NCI-H446 treated with DMSO at 0.1 percent for 48 hours (cell line): ENCODE measurements around the gene SPTBN2.
"Not testable (repeated sequence)": the region's sequence is repeated elsewhere in the genome, so short reads cannot be mapped to it uniquely, and the experiment has no call there.

Experiments used
- DNase-seq: peaks from one replicate; lab custom pipeline; 2025; lab: John Stamatoyannopoulos, UW

The SPTBN2 gene

DNA sequence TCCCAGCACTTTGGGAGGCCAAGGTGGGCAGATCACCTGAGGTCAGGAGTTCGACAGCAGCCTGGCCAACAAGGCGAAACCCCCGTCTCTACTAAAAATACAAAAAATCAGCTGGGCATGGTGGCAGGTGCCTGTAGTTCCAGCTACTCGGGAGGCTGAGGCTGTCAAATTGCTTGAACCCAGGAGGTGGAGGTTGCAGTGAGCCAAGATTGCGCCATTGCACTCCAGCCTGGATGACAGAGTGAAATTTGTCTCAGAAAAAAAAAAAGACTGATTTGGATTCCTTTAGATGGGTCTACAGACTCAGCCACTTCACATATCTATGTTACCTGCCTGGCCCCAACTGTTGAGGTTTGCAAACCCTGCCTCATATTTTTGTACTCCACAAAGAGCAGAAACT, 4.8 kb downstream of the SPTBN2 start:
- DNase-seq: not testable (repeated sequence)

DNA sequence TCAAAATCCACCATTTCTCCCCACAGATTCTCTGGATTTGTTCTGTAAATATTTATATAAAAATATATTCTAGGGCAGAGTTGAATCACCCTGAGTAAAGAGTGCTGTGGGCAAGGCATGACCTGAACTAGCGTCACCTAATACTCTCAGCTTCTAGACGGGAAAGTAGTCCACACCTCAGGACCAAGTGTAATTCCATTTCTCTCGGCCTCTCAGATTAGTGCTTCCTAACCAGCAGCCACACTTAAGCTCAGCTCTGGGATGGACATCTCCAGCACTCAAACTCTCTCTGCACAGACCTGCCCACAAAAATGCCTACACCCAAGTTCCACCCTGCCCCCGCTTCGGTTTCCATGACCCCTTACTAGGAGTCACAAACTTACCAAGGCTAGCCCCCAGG, 5.3 kb downstream of the SPTBN2 start:
- no peak for DNase-seq

DNA sequence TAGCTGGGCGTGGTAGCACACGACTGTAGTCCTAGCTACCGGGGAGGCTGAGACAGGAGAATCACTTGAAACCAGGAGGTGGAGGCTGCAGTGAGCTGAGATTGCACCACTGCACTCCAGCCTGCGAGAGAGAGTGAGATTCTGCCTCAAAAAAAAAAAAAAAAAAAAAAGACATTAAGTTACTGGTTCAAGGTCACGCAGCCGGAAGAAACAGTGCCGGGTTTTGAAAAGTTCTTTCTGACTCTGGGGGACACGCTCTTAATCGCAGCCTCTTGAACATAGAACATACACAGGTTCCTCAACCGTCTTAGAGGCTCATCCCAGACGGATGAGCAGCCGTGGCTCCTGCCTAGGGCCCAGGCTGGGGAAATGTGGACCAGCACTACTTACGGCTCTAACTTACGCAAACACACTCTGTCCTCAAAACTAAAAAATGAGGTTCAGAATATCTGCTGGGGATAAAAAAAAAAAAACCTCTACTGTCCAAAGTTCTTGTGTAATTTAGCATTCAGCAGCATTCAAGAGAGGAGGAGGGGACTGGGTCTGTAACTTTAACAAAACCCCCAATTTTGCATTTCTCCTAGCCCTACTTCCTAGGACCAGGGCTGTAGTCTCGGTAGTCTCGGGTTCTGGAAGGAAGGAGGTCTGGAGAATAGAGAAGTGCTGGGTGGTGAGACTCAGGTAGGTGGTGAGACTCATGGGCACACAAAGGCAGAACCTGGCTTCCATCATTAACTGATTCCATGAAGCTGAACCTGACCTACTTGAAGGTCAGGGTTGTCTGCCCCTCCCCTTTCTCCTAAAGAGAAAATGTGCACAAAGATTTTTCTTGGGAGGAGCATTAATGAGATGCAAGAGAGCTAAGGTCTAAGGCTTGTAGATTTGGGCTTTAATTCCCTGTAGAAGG, 6.0 kb downstream of the SPTBN2 start:
- DNase-seq: no peak

GRCh38 chr11:66721939-66722338, 7.1 kb downstream of the SPTBN2 start:
- DNase-seq: no peak

DNA sequence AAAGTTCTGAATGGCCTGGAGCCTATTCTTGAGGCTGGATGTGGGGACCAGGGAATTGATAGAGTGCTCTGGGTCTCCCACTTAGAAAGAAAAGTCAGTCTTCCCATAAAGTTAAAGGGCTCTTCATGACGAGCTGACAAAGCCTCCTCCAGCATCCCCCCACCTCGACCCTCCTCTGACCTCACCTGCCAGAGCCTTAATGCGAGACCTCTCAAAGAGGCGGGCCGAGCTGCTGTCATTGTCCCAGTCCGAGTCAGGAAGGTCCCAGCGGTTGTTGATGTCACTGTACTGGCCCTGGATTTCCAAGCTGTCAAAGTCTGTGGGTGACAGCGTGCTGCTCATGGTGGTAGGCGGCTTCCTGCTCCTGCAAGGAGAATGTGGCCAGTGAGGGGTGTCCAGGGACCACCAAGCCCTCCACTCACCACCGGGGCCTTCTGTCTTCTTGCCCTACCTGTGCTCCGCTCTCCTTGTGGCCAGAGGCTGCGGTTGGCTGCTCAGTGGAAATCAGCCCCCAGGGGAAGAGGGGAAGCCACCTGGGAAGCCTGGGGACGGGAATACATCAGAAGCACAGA, 8.0 kb downstream of the SPTBN2 start:
- no peak for DNase-seq

DNA sequence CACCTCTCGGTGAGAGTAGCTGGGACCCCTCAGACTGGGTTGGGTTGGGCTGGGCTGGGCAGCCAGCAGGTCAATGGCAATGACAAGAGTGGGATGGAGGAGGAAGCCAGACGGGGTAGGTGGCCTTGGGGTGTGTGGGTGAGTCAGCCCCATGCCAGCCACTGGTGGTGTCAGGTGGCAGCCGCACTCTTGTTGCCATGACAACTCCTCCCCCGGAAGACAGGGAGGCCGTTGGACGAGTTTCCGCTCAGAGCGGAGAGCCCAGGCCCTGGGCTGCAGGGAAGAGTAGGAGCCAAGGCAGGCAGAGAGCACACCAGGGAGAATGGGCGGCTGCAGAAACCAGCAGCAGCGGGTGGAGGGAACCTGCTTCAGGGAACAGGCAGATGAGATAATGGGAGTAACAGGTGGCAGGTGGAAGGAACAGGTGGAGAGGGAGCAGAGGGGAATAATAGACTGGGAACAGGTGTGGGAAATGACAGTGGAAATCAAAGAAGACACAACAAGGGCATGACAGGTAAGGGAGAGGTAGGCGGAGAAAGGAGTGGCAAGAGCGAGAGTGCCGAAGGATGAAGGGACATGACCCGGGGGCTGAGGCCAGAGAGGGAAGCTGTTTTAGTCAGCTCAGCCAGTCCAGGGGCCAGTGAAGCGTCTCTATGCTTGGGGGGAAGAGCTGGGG, 8.7 kb downstream of the SPTBN2 start:
- no peak for DNase-seq

DNA sequence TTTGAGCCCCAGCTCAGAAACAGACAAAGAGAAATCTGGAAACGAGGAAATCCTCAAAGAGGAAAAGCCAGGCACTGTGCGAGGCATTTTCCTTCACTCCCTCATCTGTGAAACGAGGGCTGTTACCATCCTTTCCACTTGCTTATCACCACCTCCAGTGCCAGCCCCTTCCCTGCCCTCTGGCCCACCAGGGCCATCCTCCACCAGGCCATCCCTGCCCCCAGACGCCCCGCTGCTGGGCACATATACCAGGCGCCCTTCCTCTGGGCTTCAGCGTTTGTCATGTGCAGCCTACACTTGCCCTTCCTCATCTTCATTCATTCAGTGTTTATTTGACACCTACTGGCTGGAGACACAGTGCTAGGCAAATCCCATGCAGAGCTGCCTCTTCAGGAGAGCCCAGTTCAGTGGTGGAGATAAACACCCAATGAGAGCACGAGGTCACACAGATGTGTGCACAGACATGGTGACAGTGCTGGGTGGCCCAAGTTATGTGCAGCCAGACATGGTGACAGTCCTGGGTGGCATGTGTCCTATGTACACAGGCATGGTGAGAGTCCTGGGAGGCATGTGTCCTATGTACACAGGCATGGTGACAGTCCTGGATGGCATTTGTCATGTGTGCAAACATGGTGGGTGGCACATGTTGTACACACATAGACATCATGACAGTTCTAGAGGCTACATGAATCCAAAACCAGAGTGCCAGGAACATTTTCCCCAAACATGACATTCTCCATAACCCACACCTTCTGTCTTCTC, 9.7 kb downstream of the SPTBN2 start:
- no peak for DNase-seq

DNA sequence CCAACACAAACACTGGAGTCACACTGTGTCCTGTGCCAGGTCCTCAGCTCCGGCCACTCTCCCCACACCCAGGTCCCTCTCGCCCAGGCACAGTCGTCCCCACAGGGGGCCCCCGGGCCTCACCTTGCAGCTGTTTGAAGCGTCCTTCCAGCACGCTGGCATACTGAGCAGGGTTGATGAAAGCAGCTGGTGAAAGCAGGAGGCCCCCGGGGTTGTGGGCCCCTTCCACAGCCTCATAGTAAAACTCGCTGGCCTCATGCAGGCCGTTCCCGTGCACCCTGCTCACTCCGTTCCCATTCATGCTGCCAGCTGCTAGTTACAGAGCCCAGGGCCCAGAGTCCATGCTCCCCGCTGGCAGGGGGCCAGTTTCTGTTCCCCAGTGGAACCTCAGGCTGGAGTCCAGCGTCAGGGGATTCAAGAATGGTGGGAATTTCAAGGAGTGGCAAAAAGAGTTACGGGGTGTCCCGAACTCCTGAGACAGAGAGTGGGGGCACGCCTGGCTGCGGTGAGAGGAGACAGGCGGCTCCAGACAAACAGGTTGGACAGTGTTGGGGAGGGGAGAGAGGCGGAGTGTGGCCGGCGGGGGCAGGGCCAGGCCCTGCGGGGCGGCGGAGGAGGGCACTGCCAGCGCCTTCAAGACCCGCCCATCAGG, 10.6 kb downstream of the SPTBN2 start:
- DNase-seq: no peak

DNA sequence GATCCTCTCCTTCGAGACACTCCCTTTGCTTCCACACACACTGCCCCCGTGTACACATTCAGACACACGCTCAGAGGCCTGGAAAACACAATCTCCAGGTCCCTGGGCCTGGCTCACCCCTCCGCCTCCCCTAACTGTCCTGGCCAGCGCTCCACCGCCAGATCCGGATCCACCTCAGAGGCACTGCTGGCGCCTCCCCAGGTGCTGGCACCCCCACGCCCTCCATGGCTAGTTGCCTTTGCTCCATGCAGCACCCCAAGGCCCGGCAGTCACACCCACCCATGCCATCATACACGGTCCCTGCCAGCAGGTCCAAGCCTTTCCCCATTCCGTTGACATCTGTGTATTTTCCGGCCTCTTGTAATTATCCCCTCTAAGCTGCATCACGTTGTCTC, 11.1 kb downstream of the SPTBN2 start:
- no peak for DNase-seq

- DNase-seq: no peak
Observed at GRCh38 chr11:66716996-66717395, 12.0 kb downstream of the SPTBN2 start.

DNA sequence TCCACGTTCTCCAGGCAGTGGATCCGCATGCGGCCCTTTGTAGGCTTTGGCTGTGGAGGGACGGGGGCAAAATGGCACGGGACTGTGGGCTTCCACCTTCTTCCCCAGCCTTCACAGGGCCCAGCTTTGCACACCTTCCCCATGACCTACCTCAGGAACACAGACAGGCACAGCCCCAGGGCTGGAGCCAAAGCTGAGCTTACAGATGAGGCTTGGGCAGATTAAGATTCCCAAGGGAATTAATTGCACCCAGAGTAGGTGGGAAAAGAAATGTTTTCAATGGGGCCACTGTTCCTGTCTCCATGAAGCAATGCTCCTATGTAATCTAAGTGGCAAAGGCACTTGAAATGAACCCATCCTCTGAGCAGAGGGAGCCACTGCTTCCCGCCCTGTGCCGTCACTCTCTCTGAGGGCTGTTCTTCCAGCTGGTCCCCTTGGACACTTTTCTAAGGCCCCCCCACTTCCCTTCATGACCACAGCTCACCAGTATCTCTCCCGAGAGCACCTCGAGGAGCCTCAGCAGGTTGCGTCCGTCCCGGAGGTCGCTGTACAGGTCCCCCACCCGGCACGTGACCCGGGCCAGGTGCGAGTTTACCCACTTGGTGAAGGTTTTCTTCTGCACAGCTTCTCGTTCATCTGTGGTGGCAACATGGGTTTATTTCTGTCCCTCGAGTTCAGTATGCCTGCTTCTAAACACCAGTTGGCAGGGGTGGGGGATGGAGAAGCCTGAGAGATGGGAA, 13.5 kb downstream of the SPTBN2 start:
- DNase-seq: no peak

GRCh38 chr11:66713746-66714480, 15.1 kb downstream of the SPTBN2 start:
- DNase-seq: no peak

GRCh38 chr11:66710384-66710930, 18.6 kb downstream of the SPTBN2 start:
- no peak for DNase-seq

GRCh38 chr11:66708701-66709100, 20.3 kb downstream of the SPTBN2 start:
- no peak for DNase-seq

- no peak for DNase-seq
Observed at GRCh38 chr11:66708094-66708493, 20.9 kb downstream of the SPTBN2 start.

- no peak for DNase-seq
Observed at GRCh38 chr11:66707486-66707885, 21.5 kb downstream of the SPTBN2 start.

DNA sequence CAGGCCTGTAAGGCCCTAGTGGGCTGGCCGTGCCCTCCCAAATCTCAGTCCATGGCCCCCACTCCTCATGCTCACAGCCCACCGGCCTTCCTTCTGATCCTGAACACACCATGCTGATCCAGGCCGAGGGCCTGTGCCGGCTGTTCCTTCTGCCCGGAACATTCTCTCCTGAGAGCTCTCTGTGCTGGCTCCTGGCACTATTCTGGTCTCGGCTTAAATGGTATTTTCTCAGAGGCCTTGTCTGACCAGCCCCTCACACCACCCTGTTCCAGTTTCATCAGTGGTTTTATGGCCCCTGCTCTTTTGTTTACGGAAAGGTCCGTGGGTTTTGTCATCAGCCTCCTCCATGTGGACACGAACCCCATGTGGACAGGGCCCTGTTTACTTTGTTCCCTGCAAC, 22.0 kb downstream of the SPTBN2 start:
- DNase-seq: no peak

DNA sequence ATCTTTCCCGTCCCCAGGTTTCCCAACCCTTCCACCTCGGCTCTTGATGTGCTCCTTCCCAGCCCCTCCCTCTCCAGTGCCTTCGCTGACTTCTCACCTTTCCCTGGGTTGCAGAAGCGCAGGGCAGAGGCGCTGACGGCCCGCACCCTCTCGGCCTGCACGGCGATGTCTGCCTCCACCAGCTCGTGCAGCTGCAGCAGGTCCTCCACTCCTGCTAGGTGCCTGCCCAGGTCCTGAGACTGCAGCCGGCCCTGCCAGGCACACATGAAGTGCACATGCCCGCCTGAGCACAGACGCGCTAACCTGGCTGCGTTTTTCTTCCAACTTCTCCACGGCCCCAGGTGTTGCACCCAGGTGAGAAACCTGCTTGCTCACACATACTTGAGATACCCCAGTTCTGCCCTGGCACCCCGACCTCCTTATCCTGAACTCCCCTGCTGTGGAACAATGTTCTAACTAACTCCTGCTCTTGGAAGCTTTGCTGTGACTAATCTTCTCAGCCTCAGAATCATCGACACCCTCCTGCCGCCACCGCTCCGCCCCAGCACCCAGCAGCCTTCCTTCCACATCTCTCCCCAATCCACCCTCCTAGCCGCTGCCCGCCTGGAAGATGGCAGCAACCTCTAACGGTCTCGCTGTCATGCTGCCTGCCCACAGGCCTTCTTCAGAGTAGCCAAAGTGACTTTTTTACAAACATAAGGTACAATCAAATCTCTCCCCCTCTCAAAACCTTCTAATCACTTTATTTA, 23.3 kb downstream of the SPTBN2 start:
- DNase-seq: no peak

- DNase-seq: no peak
Observed at GRCh38 chr11:66704659-66705360, 24.2 kb downstream of the SPTBN2 start.
